Measurements from ENCODE around the gene ITGA2.

DNA sequence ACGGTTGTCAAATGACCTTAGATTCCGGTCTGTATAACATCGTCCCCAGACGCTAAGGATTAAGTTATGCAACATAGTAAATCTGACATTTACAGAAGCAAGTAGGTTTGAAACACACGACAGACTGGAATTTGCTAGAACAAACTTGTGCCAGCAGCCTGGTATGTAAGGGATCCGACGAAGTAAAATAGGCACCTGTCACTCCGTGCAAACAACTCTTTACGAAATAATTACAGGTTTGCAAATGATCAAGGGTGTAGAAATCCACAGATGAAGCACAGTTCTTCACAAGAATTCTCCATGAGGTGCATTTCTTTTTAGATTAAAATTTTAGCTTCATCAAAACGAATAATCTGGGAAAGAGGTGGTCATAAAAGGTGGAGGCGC is 119.9 kb downstream of the ITGA2 start:
- TF ChIP-seq TEAD4 (IDR thresholded peaks at IDR 0.05) = no peak
- TF ChIP-seq RAD21 (IDR thresholded peaks at IDR 0.05; ENCODE audit: low read depth) = no peak
- no peak for TF ChIP-seq FOXM1 (IDR thresholded peaks at IDR 0.05; ENCODE audit: borderline replicate concordance, low read depth)
